Right cardiac atrium (tissue), 5 donors: Measurements from ENCODE around the gene HNF4A. TPM values are rescaled to one million over a fixed set of nuclear protein-coding genes. Genes with fewer than 3 reads are reported as not detected.

ENCODE experiments used
- ATAC-seq, 2 donors: fragments of 200-7000 bp; cut with Tn5 transposase; one replicate each; pipeline versions ENCODE4 v1.8.0 to v1.9.1; 2020; ENCODE audit warnings: moderate library complexity in 2 of 2, mild to moderate bottlenecking in 1 of 2
- DNase-seq, 3 donors: peaks; one replicate each; pipeline ENCODE4 v3.0.0-alpha.2; 2020
- H3K27ac ChIP-seq: one replicate; pipeline ENCODE4 v1.5.1; 2013; ENCODE audit warnings: mild to moderate bottlenecking, low read length, control low read depth, moderate library complexity
- H3K27me3 ChIP-seq: one replicate; pipeline ENCODE4 v1.6.1; 2013; ENCODE audit not compliant: control insufficient read depth, insufficient read depth
- H3K4me1 ChIP-seq: one replicate; pipeline ENCODE4 v1.6.1; 2013; ENCODE audit warnings: low read length; ENCODE audit not compliant: control insufficient read depth, insufficient read depth
- H3K4me3 ChIP-seq: one replicate; pipeline ENCODE4 v1.5.1; 2013; ENCODE audit warnings: low read length, control low read depth
- H3K9me3 ChIP-seq: one replicate; pipeline ENCODE4 v1.6.1; 2013; ENCODE audit warnings: low read length; ENCODE audit not compliant: control insufficient read depth
- WGBS: extraction: QIAGEN DNeasy Blood & Tissue Kit; methylation state at CpG from one replicate; pipeline ENCODE4 v1.1.7; 2013; 5-methylcytosine and 5-hydroxymethylcytosine counted together
- intact Hi-C, 4 donors: fragments of 100-400 bp; cut with DNase I; formaldehyde crosslinking; loops; one replicate each; pipeline versions ENCODE4 v1.11.0 to v1.14.0; 2022 to 2023
- polyA plus RNA-seq: library from polyadenylated mRNA; stranded (reverse); fragments of 200-250 nt; gene quantifications from one replicate; pipeline ENCODE4 v1.2.3, GENCODE V29; 2013
- total RNA-seq, 4 donors: library from RNA; stranded (reverse); fragmentation: NEBNext Ultra II Directional; extraction: Animal tissue kit (Norgen Biotek cat#: 25700); gene quantifications; one replicate each; pipeline ENCODE4 v1.2.1, GENCODE V29; 2021
- donor health status: healthy with polysubstance abuse.
- donor health status: DM: no; HTN: yes; CAD: no.
- donor health status: DM: no; HTN: no; CAD: no.
- donor health status: DM: no; HTN: yes; CAD: no; lungs with severe emphysema.
- donor health status: DM: yes; HTN: yes; CAD: no.

The HNF4A gene
- total and polyA plus RNA-seq, 5 donors: 0.07 to 0.08 TPM; not detected in 3

GRCh38 chr20:44348168-44348659 is 7.3 kb upstream of the HNF4A start:
- H3K4me3 ChIP-seq: no peak overlapping the region
- intact Hi-C loops: no loop called here
- no peaks in the 10 kb centered on the region for H3K9me3 ChIP-seq

DNA sequence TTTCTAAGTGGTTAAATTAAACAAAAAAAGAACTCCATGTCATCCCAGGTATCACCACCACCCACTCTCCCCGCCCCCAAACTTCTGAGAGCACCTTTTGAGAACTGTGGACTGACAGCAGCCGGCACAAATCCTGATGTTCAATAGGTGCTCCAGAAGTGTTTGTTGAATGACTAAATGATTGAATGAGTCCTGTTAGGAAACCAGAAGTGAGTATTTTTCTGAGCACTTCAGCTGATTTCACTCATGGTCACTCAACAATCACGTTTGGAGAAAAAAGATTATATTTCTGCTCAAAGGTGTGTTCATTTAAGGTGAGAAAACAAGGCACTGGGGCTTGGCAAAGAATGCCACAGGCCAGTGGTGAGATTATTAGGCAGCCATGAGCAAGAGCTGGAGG is 6.2 kb upstream of the HNF4A start:
- DNase-seq (no peak), ATAC-seq (no peak)
- no peak overlapping the region for H3K4me3 ChIP-seq
- H3K4me1 ChIP-seq: no peaks in the 10 kb centered on the region
- no peaks in the 10 kb centered on the region for H3K27me3 ChIP-seq
- 81% methylated on average over 3 of the region's 3 CpGs for WGBS
- H3K9me3 ChIP-seq: no peaks in the 10 kb centered on the region
- intact Hi-C loops: no loop called here
- H3K27ac ChIP-seq: no peak overlapping the region

More at GRCh38 chr20:44348168-44348659, 7.3 kb upstream of the HNF4A start:
- Histone ChIP-seq H3K4me1 (no peaks in the 10 kb centered on the region), H3K27me3 (no peaks in the 10 kb centered on the region), H3K27ac (no peak overlapping the region)
- WGBS: 92% methylated on average over 4 of the region's 4 CpGs
- no peak for ATAC-seq
- no peak for DNase-seq

GRCh38 chr20:44350567-44350966 is 4.9 kb upstream of the HNF4A start:
- intact Hi-C loops: no loop called here
- Histone ChIP-seq H3K27me3 (no peaks in the 10 kb centered on the region), H3K9me3 (no peaks in the 10 kb centered on the region), H3K4me1 (no peaks in the 10 kb centered on the region), H3K27ac (no peak overlapping the region), H3K4me3 (no peak overlapping the region)
- ATAC-seq (no peak), DNase-seq (peak in 1 of 3 donors; percentile 51)
- WGBS: 68% methylated on average over 6 of the region's 6 CpGs

DNA sequence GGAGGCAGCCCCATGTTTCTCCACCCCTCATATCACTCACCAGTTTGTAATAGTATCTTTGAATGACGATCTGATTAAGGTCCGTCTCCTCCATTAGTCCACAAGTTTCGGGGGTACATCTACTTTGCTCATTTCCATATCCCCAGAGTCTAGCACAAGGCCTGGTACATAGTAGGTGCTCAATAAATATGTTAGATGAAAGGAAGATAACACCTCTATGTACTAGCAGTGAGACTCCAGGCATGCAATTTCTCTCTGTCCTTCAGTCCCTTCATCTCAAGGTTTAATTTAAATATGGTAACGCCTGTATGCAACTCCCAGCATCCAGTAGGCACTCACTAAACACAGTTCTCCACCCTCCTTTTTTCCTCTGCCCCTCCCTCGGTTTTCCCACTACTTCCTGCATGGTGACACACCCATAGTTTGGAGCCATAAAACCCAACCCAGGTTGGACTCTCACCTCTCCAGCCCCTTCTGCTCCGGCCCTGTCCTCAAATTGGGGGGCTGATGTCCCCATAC is 461 bp upstream of the HNF4A start:
- Histone ChIP-seq H3K4me1 (no peaks in the 10 kb centered on the region), H3K27me3 (no peaks in the 10 kb centered on the region), H3K9me3 (no peaks in the 10 kb centered on the region), H3K27ac (no peak overlapping the region), H3K4me3 (no peak overlapping the region)
- no peak for DNase-seq
- intact Hi-C loops: no loop called here
- peak in 1 of 2 donors; percentile 28 for ATAC-seq
- 80% methylated on average over 6 of the region's 6 CpGs for WGBS

- Histone ChIP-seq H3K27ac (no peak overlapping the region), H3K4me1 (no peaks in the 10 kb centered on the region), H3K9me3 (no peaks in the 10 kb centered on the region), H3K27me3 (no peaks in the 10 kb centered on the region), H3K4me3 (no peak overlapping the region)
- intact Hi-C loops: no loop called here
- 66% methylated on average over 14 of the region's 14 CpGs for WGBS
- DNase-seq (no peak), ATAC-seq (peak in 1 of 2 donors; percentile 10)
Measured at GRCh38 chr20:44356353-44356723, 839 bp downstream of the HNF4A start.

GRCh38 chr20:44357020-44357419 is 1.5 kb downstream of the HNF4A start:
- H3K27me3 ChIP-seq: no peaks in the 10 kb centered on the region
- H3K27ac ChIP-seq: no peak overlapping the region
- H3K4me3 ChIP-seq: no peak overlapping the region
- DNase-seq (no peak), ATAC-seq (peak in 1 of 2 donors; percentile 22)
- WGBS: 32% methylated on average over 2 of the region's 2 CpGs
- no peaks in the 10 kb centered on the region for H3K4me1 ChIP-seq
- intact Hi-C loops: no loop called here
- no peaks in the 10 kb centered on the region for H3K9me3 ChIP-seq

- WGBS: 32% methylated on average over 4 of the region's 4 CpGs
- ATAC-seq (peak; percentile 61 to 65), DNase-seq (peak; percentile 35 to 71 (median 70))
- Histone ChIP-seq H3K4me1 (no peaks in the 10 kb centered on the region), H3K27ac (no peak overlapping the region), H3K27me3 (no peaks in the 10 kb centered on the region), H3K9me3 (no peaks in the 10 kb centered on the region), H3K4me3 (no peak overlapping the region)
- intact Hi-C loops: no loop called here
Measured at GRCh38 chr20:44357555-44358125, 2.1 kb downstream of the HNF4A start.

DNA sequence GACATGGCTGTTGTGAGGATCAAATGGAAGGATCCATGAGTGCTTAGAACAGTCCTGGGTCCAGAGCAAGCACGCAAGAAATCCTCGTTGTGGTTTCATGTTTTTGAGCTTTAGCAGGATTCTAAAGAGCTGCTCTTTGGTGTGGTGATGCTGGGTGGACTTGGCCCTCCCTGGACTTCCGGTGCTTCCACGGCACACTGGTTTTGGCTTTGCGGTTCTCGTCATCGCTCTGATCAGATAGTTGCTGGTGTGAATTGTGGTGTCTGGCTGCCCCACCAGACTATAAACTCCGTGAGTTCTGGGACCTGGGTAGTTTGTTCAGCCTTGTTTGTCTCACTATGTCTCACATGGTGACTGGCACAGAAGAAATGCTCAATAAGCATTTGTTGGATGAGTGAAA is 3.3 kb downstream of the HNF4A start:
- Histone ChIP-seq H3K27me3 (no peaks in the 10 kb centered on the region), H3K4me1 (no peaks in the 10 kb centered on the region), H3K27ac (no peak overlapping the region), H3K4me3 (no peak overlapping the region), H3K9me3 (no peaks in the 10 kb centered on the region)
- intact Hi-C loops: no loop called here
- ATAC-seq (no peak), DNase-seq (no peak)
- WGBS: 69% methylated on average over 8 of the region's 8 CpGs

DNA sequence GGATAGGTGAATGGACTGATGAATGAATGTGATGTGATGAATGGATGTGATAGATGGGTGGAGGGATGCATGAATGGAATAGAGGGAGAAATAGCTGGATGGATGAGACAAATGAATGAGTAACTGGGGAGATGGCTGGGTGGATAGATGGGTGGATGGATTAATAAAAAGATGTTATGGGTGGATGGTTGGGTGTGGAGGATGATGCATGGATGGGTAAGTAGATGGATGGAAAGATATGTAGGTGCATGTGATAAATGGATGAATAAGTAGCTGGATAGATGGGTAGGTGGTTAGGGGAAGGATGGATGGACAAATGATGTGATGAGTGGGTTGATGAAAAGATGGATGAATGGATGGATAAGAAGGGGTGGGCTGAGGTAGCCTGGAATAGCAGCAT is 4.7 kb downstream of the HNF4A start:
- H3K9me3 ChIP-seq: no peaks in the 10 kb centered on the region
- no peak overlapping the region for H3K27ac ChIP-seq
- no peak for DNase-seq
- H3K4me1 ChIP-seq: no peaks in the 10 kb centered on the region
- no peaks in the 10 kb centered on the region for H3K27me3 ChIP-seq
- H3K4me3 ChIP-seq: no peak overlapping the region
- ATAC-seq: no peak
- intact Hi-C loops: no loop called here

- DNase-seq: no peak
- Histone ChIP-seq H3K4me1 (no peaks in the 10 kb centered on the region), H3K27ac (no peak overlapping the region), H3K9me3 (no peaks in the 10 kb centered on the region), H3K4me3 (no peak overlapping the region), H3K27me3 (no peaks in the 10 kb centered on the region)
- intact Hi-C loops: no loop called here
- WGBS: 53% methylated on average over 3 of the region's 3 CpGs
- ATAC-seq: no peak
Measured at GRCh38 chr20:44361021-44361420, 5.5 kb downstream of the HNF4A start.

- H3K9me3 ChIP-seq: no peaks in the 10 kb centered on the region
- intact Hi-C loops: no loop called here
- no peaks in the 10 kb centered on the region for H3K27me3 ChIP-seq
- no peaks in the 10 kb centered on the region for H3K4me1 ChIP-seq
- ATAC-seq (no peak), DNase-seq (no peak)
- H3K27ac ChIP-seq: no peak overlapping the region
- H3K4me3 ChIP-seq: no peak overlapping the region
- 66% methylated on average over 4 of the region's 4 CpGs for WGBS
Measured at GRCh38 chr20:44362466-44362940, 7.0 kb downstream of the HNF4A start.

DNA sequence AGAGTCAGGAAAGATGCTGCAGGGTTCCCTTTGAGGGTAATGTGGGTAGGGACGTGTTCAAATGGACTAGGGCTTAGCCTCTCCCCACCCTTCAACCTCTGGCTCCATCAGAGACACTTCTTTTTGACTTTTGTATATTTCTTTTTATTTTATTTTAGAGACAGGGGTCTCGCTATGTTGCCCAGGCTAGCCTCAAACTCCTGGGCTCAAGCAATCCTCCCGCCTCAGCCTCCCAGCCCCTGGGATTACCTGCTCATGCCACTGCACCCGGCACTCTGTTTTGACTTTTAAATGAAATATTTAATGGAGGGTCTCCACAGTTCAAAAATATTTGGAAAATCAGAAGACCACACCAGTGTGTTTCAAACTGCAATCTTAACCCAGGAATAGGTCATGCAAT is 8.6 kb downstream of the HNF4A start:
- WGBS: 84% methylated on average over 4 of the region's 4 CpGs
- Histone ChIP-seq H3K9me3 (no peaks in the 10 kb centered on the region), H3K27ac (no peak overlapping the region), H3K4me3 (no peak overlapping the region), H3K27me3 (no peaks in the 10 kb centered on the region), H3K4me1 (no peaks in the 10 kb centered on the region)
- DNase-seq: no peak
- intact Hi-C loops: no loop called here
- no peak for ATAC-seq
